MM.1S (cell line): Measurements from ENCODE around the gene CKMT2.

ENCODE experiments used
- DNase-seq: peaks from one replicate; pipeline ENCODE4 v3.0.0-alpha.2; 2015
- H2AFZ ChIP-seq: fragments of 300-600 bp; sonication (generic); 2 replicates; pipeline ENCODE4 v1.6.0; 2016; ENCODE audit warnings: antibody characterized with exemption, low read length
- H3F3A ChIP-seq: fragments of 300-600 bp; sonication (generic); 2 replicates; pipeline ENCODE4 v1.6.1; 2016; ENCODE audit warnings: mild to moderate bottlenecking, antibody characterized with exemption, low read length, moderate library complexity, mixed read lengths; ENCODE audit not compliant: insufficient read depth
- H3K27ac ChIP-seq: fragments of 300-600 bp; sonication (generic); 2 replicates; pipeline ENCODE4 v1.5.1; 2016; ENCODE audit warnings: mild to moderate bottlenecking, low read length
- H3K27me3 ChIP-seq: fragments of 300-600 bp; sonication (generic); replicated peaks from 2 replicates; pipeline ENCODE4 v1.6.0; 2016; ENCODE audit warnings: low read length; ENCODE audit not compliant: insufficient read depth
- H3K36me3 ChIP-seq: fragments of 300-600 bp; sonication (generic); replicated peaks from 2 replicates; pipeline ENCODE4 v1.6.1; 2016; ENCODE audit warnings: mild to moderate bottlenecking, low read length, mixed read lengths; ENCODE audit not compliant: insufficient read depth
- H3K4me1 ChIP-seq: fragments of 300-600 bp; sonication (generic); 2 replicates; pipeline ENCODE4 v1.6.1; 2016; ENCODE audit warnings: low read length, mixed read lengths
- H3K4me2 ChIP-seq: fragments of 300-600 bp; sonication (generic); 2 replicates; pipeline ENCODE4 v1.6.0; 2016; ENCODE audit warnings: low read depth, low read length
- H3K4me3 ChIP-seq: fragments of 300-600 bp; sonication (generic); 2 replicates; pipeline ENCODE4 v1.5.1; 2016; ENCODE audit warnings: low read length, mixed read lengths
- H3K79me2 ChIP-seq: fragments of 300-600 bp; sonication (generic); 2 replicates; pipeline ENCODE4 v1.6.1; 2016; ENCODE audit warnings: mixed run types, low read length, mixed read lengths
- H3K9ac ChIP-seq: fragments of 300-600 bp; sonication (generic); 2 replicates; pipeline ENCODE4 v1.6.1; 2016; ENCODE audit warnings: low read length, mixed read lengths
- H3K9me2 ChIP-seq: fragments of 300-600 bp; sonication (generic); replicated peaks from 2 replicates; pipeline ENCODE4 v1.6.1; 2016; ENCODE audit warnings: mild to moderate bottlenecking, low read length, mixed read lengths; ENCODE audit not compliant: insufficient read depth
- H3K9me3 ChIP-seq: fragments of 300-600 bp; sonication (generic); replicated peaks from 2 replicates; pipeline ENCODE4 v1.6.1; 2016; ENCODE audit warnings: mild to moderate bottlenecking, low read length, mixed read lengths; ENCODE audit not compliant: insufficient read depth
- H4K20me1 ChIP-seq: fragments of 300-600 bp; sonication (generic); 2 replicates; pipeline ENCODE4 v1.6.1; 2016; ENCODE audit warnings: mild to moderate bottlenecking, low read length, moderate library complexity, mixed read lengths; ENCODE audit not compliant: insufficient read depth
- EZH2 ChIP-seq: fragments of 300-600 bp; sonication (generic); optimal IDR thresholded peaks from 2 replicates; pipeline ENCODE3; 2017; ENCODE audit warnings: low read depth, mild to moderate bottlenecking, antibody characterized with exemption, low read length, mixed read lengths
- EZH2phosphoT487 ChIP-seq: fragments of 300-600 bp; sonication (generic); IDR thresholded peaks from 2 replicates; pipeline ENCODE4 v1.6.1; 2018; ENCODE audit warnings: antibody characterized with exemption, low read length
- TF ChIP-seq, protein P1 (sequence below): fragments of 300-600 bp; sonication (generic); IDR thresholded peaks from 2 replicates; pipeline ENCODE4 v1.5.1; 2016; ENCODE audit warnings: antibody characterized with exemption, low read length, mixed read lengths

CKMT2 gene

DNA sequence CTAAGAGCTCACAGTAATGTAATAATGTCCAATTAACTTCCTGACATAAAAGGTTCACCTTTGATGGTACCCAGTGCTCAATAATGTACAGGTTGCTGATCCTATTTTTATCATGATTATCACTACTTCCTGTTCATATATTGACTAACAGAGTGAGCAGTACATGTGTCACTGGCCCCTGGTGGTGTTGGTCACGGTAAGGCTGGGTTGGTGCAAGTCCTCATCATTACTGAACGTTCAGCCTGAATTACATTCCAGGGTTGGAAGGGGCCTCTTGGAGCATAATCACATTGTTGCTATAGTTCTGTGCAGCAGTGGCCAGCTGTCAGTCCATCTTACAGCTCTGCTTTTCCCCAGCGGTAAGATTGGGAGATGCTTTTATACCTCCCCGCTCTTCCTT lies 24.2 kb upstream of the CKMT2 start:
- Histone ChIP-seq H3F3A (no peaks in the 10 kb centered on the region), H4K20me1 (no peaks in the 10 kb centered on the region), H3K4me1 (no peaks in the 10 kb centered on the region), H3K27ac (no peak overlapping the region), H3K4me3 (no peak overlapping the region), H3K9me3 (no peaks in the 10 kb centered on the region), H3K4me2 (no peak overlapping the region), H3K9ac (no peak overlapping the region), H3K9me2 (no peaks in the 10 kb centered on the region), H3K27me3 (no peaks in the 10 kb centered on the region), H3K79me2 (no peaks in the 10 kb centered on the region), H3K36me3 (no peaks in the 10 kb centered on the region), H2AFZ (no peak overlapping the region)
- no peak for DNase-seq
- TF ChIP-seq EZH2 (no peak), EZH2phosphoT487 (no peak)
- TF ChIP-seq, protein P1, sequence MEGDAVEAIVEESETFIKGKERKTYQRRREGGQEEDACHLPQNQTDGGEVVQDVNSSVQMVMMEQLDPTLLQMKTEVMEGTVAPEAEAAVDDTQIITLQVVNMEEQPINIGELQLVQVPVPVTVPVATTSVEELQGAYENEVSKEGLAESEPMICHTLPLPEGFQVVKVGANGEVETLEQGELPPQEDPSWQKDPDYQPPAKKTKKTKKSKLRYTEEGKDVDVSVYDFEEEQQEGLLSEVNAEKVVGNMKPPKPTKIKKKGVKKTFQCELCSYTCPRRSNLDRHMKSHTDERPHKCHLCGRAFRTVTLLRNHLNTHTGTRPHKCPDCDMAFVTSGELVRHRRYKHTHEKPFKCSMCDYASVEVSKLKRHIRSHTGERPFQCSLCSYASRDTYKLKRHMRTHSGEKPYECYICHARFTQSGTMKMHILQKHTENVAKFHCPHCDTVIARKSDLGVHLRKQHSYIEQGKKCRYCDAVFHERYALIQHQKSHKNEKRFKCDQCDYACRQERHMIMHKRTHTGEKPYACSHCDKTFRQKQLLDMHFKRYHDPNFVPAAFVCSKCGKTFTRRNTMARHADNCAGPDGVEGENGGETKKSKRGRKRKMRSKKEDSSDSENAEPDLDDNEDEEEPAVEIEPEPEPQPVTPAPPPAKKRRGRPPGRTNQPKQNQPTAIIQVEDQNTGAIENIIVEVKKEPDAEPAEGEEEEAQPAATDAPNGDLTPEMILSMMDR: no peak

DNA sequence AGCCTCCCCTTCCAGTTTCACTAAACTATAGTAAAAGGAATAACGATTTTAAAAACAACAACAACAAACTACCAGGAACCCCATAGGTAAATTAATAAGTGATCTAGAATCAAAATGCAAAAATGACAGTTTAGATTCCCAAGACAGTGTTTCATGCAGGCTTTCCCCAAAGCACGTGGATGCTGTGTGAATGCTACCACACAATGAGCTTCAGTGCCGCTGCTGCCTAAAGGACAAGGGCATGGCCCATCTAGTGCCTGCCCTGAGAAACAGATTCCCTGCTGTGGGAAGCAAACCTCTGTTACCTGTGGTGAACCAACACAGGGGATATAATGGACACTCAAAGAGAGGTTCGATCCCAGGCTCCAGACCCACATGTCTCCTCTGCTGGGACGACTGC lies 23.7 kb upstream of the CKMT2 start:
- TF ChIP-seq EZH2phosphoT487: no peak
- TF ChIP-seq, protein P1: no peak
- TF ChIP-seq EZH2: no peak
- H3K79me2 ChIP-seq: no peaks in the 10 kb centered on the region
- H3K36me3 ChIP-seq: no peaks in the 10 kb centered on the region
- no peak overlapping the region for H3K9ac ChIP-seq
- H4K20me1 ChIP-seq: no peaks in the 10 kb centered on the region
- no peak overlapping the region for H3K27ac ChIP-seq
- no peaks in the 10 kb centered on the region for H3K4me1 ChIP-seq
- no peaks in the 10 kb centered on the region for H3F3A ChIP-seq
- no peak overlapping the region for H2AFZ ChIP-seq
- no peaks in the 10 kb centered on the region for H3K27me3 ChIP-seq
- H3K9me3 ChIP-seq: no peaks in the 10 kb centered on the region
- H3K9me2 ChIP-seq: no peaks in the 10 kb centered on the region
- H3K4me3 ChIP-seq: no peak overlapping the region
- H3K4me2 ChIP-seq: no peak overlapping the region
- no peak for DNase-seq

DNA sequence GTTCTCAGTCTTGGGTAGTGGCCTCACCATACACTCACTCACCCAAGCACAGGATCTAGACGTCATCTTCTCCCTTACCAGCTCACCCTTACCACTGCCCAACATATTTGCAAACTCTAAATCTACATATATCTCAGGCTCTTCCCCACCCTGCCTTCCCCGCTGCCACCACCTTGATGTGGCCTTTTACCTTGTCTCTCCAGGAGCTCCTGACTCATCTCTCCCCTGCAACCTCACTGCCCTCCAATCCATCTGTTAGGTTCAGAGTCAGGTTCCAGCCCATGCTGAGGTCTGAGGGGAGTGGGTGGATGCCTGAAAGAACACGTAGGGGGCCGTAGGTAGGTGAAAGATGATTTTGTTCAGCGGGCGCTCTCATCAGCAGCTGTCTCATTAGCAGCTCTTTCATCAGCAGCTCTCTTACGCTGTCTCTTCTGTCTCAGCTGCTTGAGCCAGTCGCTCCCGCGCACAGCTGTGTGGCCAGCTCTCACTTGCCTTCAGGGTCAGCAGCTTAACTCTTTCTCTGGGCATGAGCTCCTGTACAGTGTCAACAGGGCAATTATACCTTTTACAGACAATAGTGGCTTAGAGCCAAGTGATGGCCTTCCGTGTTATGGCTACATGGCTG lies 23.1 kb upstream of the CKMT2 start:
- no peaks in the 10 kb centered on the region for H3K79me2 ChIP-seq
- H3F3A ChIP-seq: no peaks in the 10 kb centered on the region
- no peaks in the 10 kb centered on the region for H4K20me1 ChIP-seq
- no peaks in the 10 kb centered on the region for H3K9me2 ChIP-seq
- no peak overlapping the region for H3K4me3 ChIP-seq
- no peak overlapping the region for H3K4me2 ChIP-seq
- no peak overlapping the region for H3K9ac ChIP-seq
- no peak for TF ChIP-seq EZH2phosphoT487
- TF ChIP-seq EZH2: no peak
- TF ChIP-seq, protein P1: no peak
- no peaks in the 10 kb centered on the region for H3K27me3 ChIP-seq
- no peaks in the 10 kb centered on the region for H3K9me3 ChIP-seq
- no peaks in the 10 kb centered on the region for H3K4me1 ChIP-seq
- no peak for DNase-seq
- no peak overlapping the region for H3K27ac ChIP-seq
- no peak overlapping the region for H2AFZ ChIP-seq
- no peaks in the 10 kb centered on the region for H3K36me3 ChIP-seq
